OCI-LY1 (cell line): ENCODE data around the gene MICALL2.

Experiments
- EZH2 ChIP-seq: fragments of 200-600 bp; sonication (generic), shearing (Covaris generic); IDR thresholded peaks from 2 replicates; pipeline ENCODE4 v1.8.0; 2017; ENCODE audit warnings: borderline replicate concordance, mixed run types, mild to moderate bottlenecking, antibody characterized with exemption, low read length, moderate library complexity, mixed read lengths
- TF ChIP-seq, protein P1 (sequence below): fragments of 200-600 bp; sonication (generic), shearing (Covaris generic); IDR thresholded peaks from 2 replicates; pipeline ENCODE4 v1.5.1; 2017; ENCODE audit warnings: mild to moderate bottlenecking, antibody characterized with exemption, low read length, moderate library complexity, mixed read lengths

DNA sequence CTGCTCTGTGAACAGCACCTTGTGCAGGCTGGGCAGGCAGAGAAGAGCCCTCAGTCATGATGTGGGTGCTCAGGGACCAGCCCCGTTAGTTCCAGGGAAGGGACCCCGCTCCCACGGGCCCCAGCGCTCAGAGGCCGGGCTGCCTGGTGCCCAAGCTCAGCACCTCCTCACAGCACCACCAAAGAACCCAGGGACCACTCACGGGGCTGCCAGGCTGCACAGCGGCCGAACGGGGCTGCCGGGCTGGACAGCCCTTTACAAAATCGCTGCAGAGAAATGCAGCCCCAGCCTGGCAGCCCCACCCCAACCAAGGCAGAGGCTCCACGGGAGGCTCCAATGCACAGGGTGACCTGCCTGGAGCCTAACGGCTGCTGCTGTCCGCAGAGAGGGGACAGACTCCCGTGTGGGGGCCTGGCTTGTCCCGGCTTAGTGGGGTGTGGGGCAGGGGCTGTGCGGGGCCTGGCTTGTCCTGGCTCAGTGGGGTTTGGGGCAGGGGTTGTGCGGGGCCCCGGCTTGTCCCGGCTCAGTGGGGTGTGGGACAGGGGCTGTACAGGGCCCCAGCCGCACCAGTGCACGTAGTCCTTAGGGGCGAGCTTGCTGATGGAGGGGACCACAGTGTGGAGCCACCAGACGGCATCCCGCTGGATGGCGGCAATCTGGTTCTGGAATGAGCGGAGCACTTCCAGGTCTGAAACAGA lies 35.7 kb upstream of the MICALL2 start:
- TF ChIP-seq, protein P1, sequence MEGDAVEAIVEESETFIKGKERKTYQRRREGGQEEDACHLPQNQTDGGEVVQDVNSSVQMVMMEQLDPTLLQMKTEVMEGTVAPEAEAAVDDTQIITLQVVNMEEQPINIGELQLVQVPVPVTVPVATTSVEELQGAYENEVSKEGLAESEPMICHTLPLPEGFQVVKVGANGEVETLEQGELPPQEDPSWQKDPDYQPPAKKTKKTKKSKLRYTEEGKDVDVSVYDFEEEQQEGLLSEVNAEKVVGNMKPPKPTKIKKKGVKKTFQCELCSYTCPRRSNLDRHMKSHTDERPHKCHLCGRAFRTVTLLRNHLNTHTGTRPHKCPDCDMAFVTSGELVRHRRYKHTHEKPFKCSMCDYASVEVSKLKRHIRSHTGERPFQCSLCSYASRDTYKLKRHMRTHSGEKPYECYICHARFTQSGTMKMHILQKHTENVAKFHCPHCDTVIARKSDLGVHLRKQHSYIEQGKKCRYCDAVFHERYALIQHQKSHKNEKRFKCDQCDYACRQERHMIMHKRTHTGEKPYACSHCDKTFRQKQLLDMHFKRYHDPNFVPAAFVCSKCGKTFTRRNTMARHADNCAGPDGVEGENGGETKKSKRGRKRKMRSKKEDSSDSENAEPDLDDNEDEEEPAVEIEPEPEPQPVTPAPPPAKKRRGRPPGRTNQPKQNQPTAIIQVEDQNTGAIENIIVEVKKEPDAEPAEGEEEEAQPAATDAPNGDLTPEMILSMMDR = no peak
- TF ChIP-seq EZH2 = no peak
